Stimulated activated CD4-positive, alpha-beta T cell treated with anti-CD3 and anti-CD28 coated beads, TNF-alpha, amount 100 ng/mL, for 1 hour (primary cell): ENCODE data around the gene PFKFB3.
A peak's percentile ranks its signal among the peaks of the same experiment; 100 is the strongest.
"Not testable (repeated sequence)": the region's sequence is repeated elsewhere in the genome, so short reads cannot be mapped to it uniquely, and the experiment has no call there.

Experiments used
- DNase-seq, 3 donors: peaks; one replicate each; pipeline ENCODE4 v3.0.0-alpha.2; 2020; ENCODE audit warnings: low read depth in 3 of 3, low spot score in 1 of 3

Gene PFKFB3

GRCh38 chr10:6270951-6271350, 68.2 kb downstream of the PFKFB3 start:
- no peak for DNase-seq

GRCh38 chr10:6271663-6272062, 68.9 kb downstream of the PFKFB3 start:
- DNase-seq, result no peak

- no peak for DNase-seq
These were observed 69.4 kb downstream of the PFKFB3 start for GRCh38 chr10:6272126-6272525.

GRCh38 chr10:6273351-6273750, 70.6 kb downstream of the PFKFB3 start:
- DNase-seq, result no peak

- no peak for DNase-seq
These were observed 71.3 kb downstream of the PFKFB3 start for GRCh38 chr10:6274040-6274439.

- DNase-seq, result no peak
These were observed 71.8 kb downstream of the PFKFB3 start for GRCh38 chr10:6274484-6274883.

- DNase-seq, result peak; percentile 66 to 82 (median 77)
These were observed 72.6 kb downstream of the PFKFB3 start for GRCh38 chr10:6275022-6275997.

GRCh38 chr10:6276356-6276755, 73.6 kb downstream of the PFKFB3 start:
- no peak for DNase-seq

GRCh38 chr10:6278519-6279120, 75.9 kb downstream of the PFKFB3 start:
- no peak for DNase-seq

- DNase-seq, result no peak
These were observed 77.0 kb downstream of the PFKFB3 start for GRCh38 chr10:6279540-6280267.

- DNase-seq, result no peak
These were observed 77.6 kb downstream of the PFKFB3 start for GRCh38 chr10:6280291-6280690.

GRCh38 chr10:6282454-6282958, 79.8 kb downstream of the PFKFB3 start:
- no peak for DNase-seq

GRCh38 chr10:6283655-6284054, 80.9 kb downstream of the PFKFB3 start:
- DNase-seq, result no peak

GRCh38 chr10:6290621-6291020, 87.9 kb downstream of the PFKFB3 start:
- DNase-seq, result not testable (repeated sequence)

- DNase-seq, result no peak
These were observed 90.0 kb downstream of the PFKFB3 start for GRCh38 chr10:6292741-6293151.

GRCh38 chr10:6296425-6296824, 93.7 kb downstream of the PFKFB3 start:
- not testable (repeated sequence) for DNase-seq

GRCh38 chr10:6296828-6297251, 94.1 kb downstream of the PFKFB3 start:
- DNase-seq, result no peak

- DNase-seq, result no peak
These were observed 94.8 kb downstream of the PFKFB3 start for GRCh38 chr10:6297522-6297921.

GRCh38 chr10:6297951-6298381, 95.2 kb downstream of the PFKFB3 start:
- DNase-seq, result no peak

- no peak for DNase-seq
These were observed 95.7 kb downstream of the PFKFB3 start for GRCh38 chr10:6298428-6298827.

GRCh38 chr10:6299234-6299633, 96.5 kb downstream of the PFKFB3 start:
- DNase-seq, result no peak
